Endothelial cell of umbilical vein (primary cell): ENCODE data around the gene ANP32A. TPM values are rescaled to one million over a fixed set of nuclear protein-coding genes. Genes with fewer than 3 reads are reported as not detected.

Experiments used
- BruUV-seq: library from RNA; stranded (reverse); fragments of 400-500 nt; replicated peaks from 2 replicates; lab custom pipeline; 2021; lab: Mats Ljungman, UMichigan
- CTCF ChIA-PET: fragments of 300-600, 350-600 bp; sonication (Branson Sonifier 250); formaldehyde crosslinking; loops from one replicate; lab custom pipeline; 2021; ENCODE audit warnings: antibody characterized with exemption, inconsistent platforms; lab: Charles Lee
- POLR2A ChIA-PET: fragments of 300-600, 350-600 bp; sonication (Branson Sonifier 250); formaldehyde crosslinking; loops from one replicate; lab custom pipeline; 2021; ENCODE audit warnings: antibody characterized with exemption, inconsistent platforms; lab: Charles Lee
- DNase-seq: peaks from one replicate; pipeline ENCODE4 v3.0.0-alpha.2; 2011; ENCODE audit warnings: low read depth, low spot score
- FAIRE-seq: peaks from 2 replicates; lab custom pipeline; 2011; peaks lifted over from hg19 to GRCh38; lab: Jason Lieb, UNC
- H2AFZ ChIP-seq: 2 replicates; pipeline ENCODE4 v1.6.0; 2012; ENCODE audit warnings: low read depth, low read length, control low read depth, inconsistent platforms
- H3K27ac ChIP-seq: 2 replicates; pipeline ENCODE4 v1.5.1; 2011; ENCODE audit warnings: low read depth, mild to moderate bottlenecking, control low read depth, low read length, moderate library complexity; ENCODE audit not compliant: insufficient read depth
- H3K27me3 ChIP-seq, 2 experiments: 2 replicates each; pipeline versions ENCODE4 v1.6.0 to v1.6.1; 2011; ENCODE audit warnings: low read length in 2 of 2, mixed read lengths in 1 of 2; ENCODE audit not compliant: control insufficient read depth in 2 of 2, insufficient read depth in 2 of 2
- H3K36me3 ChIP-seq, 2 experiments: 2 replicates in 1 of 2; 3 replicates in 1 of 2; pipeline ENCODE4 v1.5.1; 2011; ENCODE audit warnings: low read length in 2 of 2, mild to moderate bottlenecking in 1 of 2, moderate library complexity in 1 of 2; ENCODE audit not compliant: control insufficient read depth in 2 of 2, insufficient read depth in 2 of 2; ENCODE audit errors: extremely low read depth in 1 of 2
- H3K4me1 ChIP-seq: 3 replicates; pipeline ENCODE4 v1.5.1; 2011; ENCODE audit warnings: mild to moderate bottlenecking, low read length; ENCODE audit not compliant: control insufficient read depth, insufficient read depth; ENCODE audit errors: extremely low read depth
- H3K4me2 ChIP-seq: 2 replicates; pipeline ENCODE4 v1.6.1; 2011; ENCODE audit warnings: low read length, control low read depth, mixed read lengths; ENCODE audit not compliant: insufficient read depth
- H3K4me3 ChIP-seq, 3 experiments: fragments of 200-600 bp in 1 of 3; sonication (generic), shearing (Covaris generic) in 1 of 3; replicated peaks in 1 of 3; 2 replicates each; pipeline ENCODE4 v1.5.1; 2011 to 2016; ENCODE audit warnings: control low read depth in 3 of 3, low read length in 3 of 3, mild to moderate bottlenecking in 2 of 3, inconsistent platforms in 1 of 3, low read depth in 1 of 3, moderate library complexity in 1 of 3; ENCODE audit not compliant: insufficient read depth in 1 of 3
- H3K79me2 ChIP-seq: 2 replicates; pipeline ENCODE4 v1.6.0; 2012; ENCODE audit warnings: low read length, inconsistent platforms; ENCODE audit not compliant: control insufficient read depth, insufficient read depth
- H3K9ac ChIP-seq: replicated peaks from 2 replicates; pipeline ENCODE3; 2011; ENCODE audit warnings: low read length, control low read depth; ENCODE audit not compliant: insufficient read depth; ENCODE audit errors: extremely low read depth
- H3K9me1 ChIP-seq: replicated peaks from 3 replicates; pipeline ENCODE4 v1.6.0; 2011; ENCODE audit warnings: mild to moderate bottlenecking, low read length; ENCODE audit not compliant: control insufficient read depth, insufficient read depth; ENCODE audit errors: extremely low read depth
- H3K9me3 ChIP-seq: replicated peaks from 2 replicates; pipeline ENCODE4 v1.5.1; 2012; ENCODE audit warnings: low read length, inconsistent platforms; ENCODE audit not compliant: control insufficient read depth, insufficient read depth
- H4K20me1 ChIP-seq: replicated peaks from 2 replicates; pipeline ENCODE3; 2011; ENCODE audit warnings: mild to moderate bottlenecking, low read length; ENCODE audit not compliant: control insufficient read depth, insufficient read depth; ENCODE audit errors: extremely low read depth
- CTCF ChIP-seq, 2 donors: IDR thresholded peaks; 1 replicate in 1 of 2; 2 replicates in 1 of 2; pipeline ENCODE4 v1.5.1; 2011; ENCODE audit warnings: low read length in 2 of 2, mild to moderate bottlenecking in 2 of 2, moderate library complexity in 2 of 2, control low read depth in 1 of 2, inconsistent platforms in 1 of 2, low read depth in 1 of 2; ENCODE audit not compliant: insufficient read depth in 1 of 2; ENCODE audit errors: extremely low read depth in 1 of 2
- EZH2 ChIP-seq: IDR thresholded peaks from 2 replicates; pipeline ENCODE4 v1.6.1; 2012; ENCODE audit warnings: borderline replicate concordance, low read depth, mild to moderate bottlenecking, moderate library complexity, low read length, inconsistent platforms; ENCODE audit not compliant: severe bottlenecking
- FOS ChIP-seq: IDR thresholded peaks from 2 replicates; pipeline ENCODE4 v1.6.1; 2011; ENCODE audit warnings: mild to moderate bottlenecking, low read length, moderate library complexity, borderline replicate concordance; ENCODE audit not compliant: insufficient read depth
- GATA2 ChIP-seq: IDR thresholded peaks from 2 replicates; pipeline ENCODE4 v1.7.0; 2011; ENCODE audit warnings: low read depth, mild to moderate bottlenecking, moderate library complexity, mixed read lengths, low read length; ENCODE audit not compliant: insufficient read length, insufficient read depth
- JUN ChIP-seq: IDR thresholded peaks from 2 replicates; pipeline ENCODE4 v1.6.1; 2011; ENCODE audit warnings: borderline replicate concordance, low read depth; ENCODE audit not compliant: insufficient read length, insufficient read depth
- MAX ChIP-seq: IDR thresholded peaks from 2 replicates; pipeline ENCODE4 v1.6.1; 2011; ENCODE audit not compliant: insufficient read depth, insufficient read length
- MYC ChIP-seq: IDR thresholded peaks from one replicate; pipeline ENCODE4 v1.6.1; 2011; ENCODE audit warnings: mild to moderate bottlenecking, low read depth, low read length
- POLR2A ChIP-seq: IDR thresholded peaks from 2 replicates; pipeline ENCODE4 v1.6.1; 2012; ENCODE audit warnings: low read depth, mild to moderate bottlenecking, control low read depth, low read length
- POLR2AphosphoS5 ChIP-seq: IDR thresholded peaks from 2 replicates; pipeline ENCODE4 v1.6.1; 2012; ENCODE audit warnings: low read depth, mild to moderate bottlenecking, control low read depth, low read length, moderate library complexity; ENCODE audit not compliant: insufficient read depth
- dilution Hi-C: fragments of 300-500 bp; cut with MboI; formaldehyde crosslinking; loops from one replicate; pipeline ENCODE4 v1.15.0; 2019; ENCODE audit warnings: low sequenced_read_pairs; ENCODE audit not compliant: extremely low pct_ligation_motif_present
- intact Hi-C: fragments of 100-400 bp; cut with micrococcal nuclease; formaldehyde crosslinking; loops from one replicate; pipeline ENCODE4 v1.10.0; 2022
- polyA plus RNA-seq, 4 experiments: library from polyadenylated mRNA; depleted of rRNA in 3 of 4; stranded (reverse) in 3 of 4; unstranded in 1 of 4; fragments of >200 nt; gene quantifications; 2 replicates each; pipeline versions ENCODE4 v1.2.1 to v1.2.3, GENCODE V29; 2011 to 2012; ENCODE audit warnings: missing spikeins in 1 of 4
- total RNA-seq: library from RNA; stranded (reverse); gene quantifications from 2 replicates; pipeline ENCODE4 v1.2.3, GENCODE V29; 2021

Gene ANP32A
- total and polyA plus RNA-seq, 2 donors (not counting 3 experiments of a cell fraction or from before 2014, with no cell fraction given), result 37.9 to 169 TPM

- ChIA-PET CTCF (interaction anchor here (0.7 to 3.4 kb wide), 8 partner anchors 14 to 185 kb away, joined by 3 to 22 read pairs (median 3); no protein-coding TSS in a partner anchor), POLR2A (interaction anchor here (0.6 kb wide), 1 partner anchor 28 kb away, joined by 9 read pairs; no protein-coding TSS in a partner anchor)
- H3K4me2 ChIP-seq, result no peak overlapping the region
- peaks cover 9 to 16% of the 10 kb centered on the region in 2 experiments for H3K27me3 ChIP-seq
- H3K9me1 ChIP-seq, result no peaks in the 10 kb centered on the region
- no peaks in the 10 kb centered on the region for H3K79me2 ChIP-seq
- H3K9me3 ChIP-seq, result no peaks in the 10 kb centered on the region
- FAIRE-seq (no peak), DNase-seq (peak; percentile 51)
- no peak overlapping the region for H3K27ac ChIP-seq
- no peak overlapping the region for H2AFZ ChIP-seq
- H3K9ac ChIP-seq, result no peak overlapping the region
- no peak overlapping the region for H3K4me3 ChIP-seq
- TF ChIP-seq POLR2A (no peak), MYC (no peak), POLR2AphosphoS5 (no peak), MAX (no peak), JUN (no peak), GATA2 (no peak), EZH2 (no peak), CTCF (IDR thresholded peaks at IDR 0.05; ENCODE audit: extremely low read depth in 1 of 2, insufficient read depth in 1 of 2, low read depth in 1 of 2, low read length in 2 of 2) (no peak), FOS (no peak)
- peaks cover 2% of the 10 kb centered on the region for H3K4me1 ChIP-seq
- dilution Hi-C loops (no loop called here), intact Hi-C loops (no loop called here)
- no peaks in the 10 kb centered on the region for H3K36me3 ChIP-seq
- H4K20me1 ChIP-seq, result no peaks in the 10 kb centered on the region
- no TSS peak for BruUV-seq
These were observed 85.8 kb downstream of the ANP32A start for GRCh38 chr15:68734881-68735280.
